ENCODE results near the gene KRT73.

KRT73 gene

DNA sequence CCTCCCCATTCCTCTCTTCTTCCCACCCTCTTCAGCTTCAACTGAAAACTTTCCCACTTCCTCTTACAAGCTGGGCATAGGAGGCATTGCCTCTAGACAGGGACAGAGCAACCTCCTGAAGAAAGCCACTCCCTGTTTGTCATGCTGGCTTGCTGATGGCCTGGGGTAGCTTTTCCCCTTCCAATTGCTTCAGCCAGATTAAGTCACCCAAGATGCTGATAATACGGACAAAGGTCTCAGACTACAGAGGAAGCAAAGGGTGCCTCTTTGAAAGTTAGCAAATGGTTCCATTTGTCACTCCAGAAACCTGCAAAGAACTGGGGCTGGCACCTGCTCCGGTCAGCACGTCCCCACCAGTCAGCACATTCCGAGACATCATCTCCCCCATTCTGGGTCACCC, 27.6 kb upstream of the KRT73 start:
- no peak for DNase-seq (ENCODE audit: low read depth in 2 of 2)

DNA sequence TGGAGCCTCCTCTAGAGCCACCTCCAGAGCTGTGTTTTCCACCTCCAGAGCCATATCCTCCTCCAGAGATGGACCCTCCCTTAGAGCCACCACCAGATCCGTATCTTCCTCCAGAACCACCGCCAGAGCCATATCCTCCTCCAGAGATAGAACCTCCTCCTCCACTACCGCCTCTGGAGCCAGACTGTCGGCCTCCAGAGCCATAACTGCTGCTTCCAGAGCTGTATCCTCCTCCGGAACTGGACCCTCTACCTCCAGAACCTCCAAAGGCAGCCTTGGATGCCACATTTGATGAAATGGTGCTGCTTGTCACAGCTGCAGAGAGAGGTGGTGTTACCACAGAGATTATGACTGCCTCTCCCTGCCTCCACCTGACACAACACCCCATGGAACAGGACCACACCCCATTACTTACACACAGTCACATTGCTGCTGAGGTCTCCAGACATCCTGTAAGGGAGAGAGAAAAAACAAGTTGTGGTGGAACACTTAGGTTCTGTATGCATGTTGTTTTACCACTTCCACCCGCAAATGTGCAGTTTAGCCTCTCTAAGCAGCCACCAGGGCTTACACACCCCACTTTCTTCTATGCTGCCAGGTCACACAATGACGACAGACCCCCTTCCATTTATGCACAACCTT, 26.9 kb upstream of the KRT73 start:
- DNase-seq (ENCODE audit: low read depth in 2 of 2), result no peak

DNA sequence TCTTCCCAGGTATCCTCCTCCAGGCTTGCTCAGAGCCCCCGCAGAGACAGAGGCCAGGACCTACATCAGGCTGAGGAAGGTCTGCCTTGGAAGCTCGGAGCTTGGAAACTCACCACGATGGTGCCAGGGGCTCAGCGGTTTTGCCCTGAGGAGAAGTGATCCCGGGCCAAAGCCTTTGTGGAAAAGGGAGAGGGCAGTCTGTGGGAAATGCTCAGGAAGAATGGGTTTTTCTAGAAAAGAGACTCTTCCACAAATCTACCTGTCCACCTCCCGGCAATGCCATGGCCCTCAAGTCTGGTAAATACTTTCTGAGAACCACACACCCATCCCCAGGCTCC, 25.7 kb upstream of the KRT73 start:
- DNase-seq (ENCODE audit: low read depth in 2 of 2), result no peak

DNA sequence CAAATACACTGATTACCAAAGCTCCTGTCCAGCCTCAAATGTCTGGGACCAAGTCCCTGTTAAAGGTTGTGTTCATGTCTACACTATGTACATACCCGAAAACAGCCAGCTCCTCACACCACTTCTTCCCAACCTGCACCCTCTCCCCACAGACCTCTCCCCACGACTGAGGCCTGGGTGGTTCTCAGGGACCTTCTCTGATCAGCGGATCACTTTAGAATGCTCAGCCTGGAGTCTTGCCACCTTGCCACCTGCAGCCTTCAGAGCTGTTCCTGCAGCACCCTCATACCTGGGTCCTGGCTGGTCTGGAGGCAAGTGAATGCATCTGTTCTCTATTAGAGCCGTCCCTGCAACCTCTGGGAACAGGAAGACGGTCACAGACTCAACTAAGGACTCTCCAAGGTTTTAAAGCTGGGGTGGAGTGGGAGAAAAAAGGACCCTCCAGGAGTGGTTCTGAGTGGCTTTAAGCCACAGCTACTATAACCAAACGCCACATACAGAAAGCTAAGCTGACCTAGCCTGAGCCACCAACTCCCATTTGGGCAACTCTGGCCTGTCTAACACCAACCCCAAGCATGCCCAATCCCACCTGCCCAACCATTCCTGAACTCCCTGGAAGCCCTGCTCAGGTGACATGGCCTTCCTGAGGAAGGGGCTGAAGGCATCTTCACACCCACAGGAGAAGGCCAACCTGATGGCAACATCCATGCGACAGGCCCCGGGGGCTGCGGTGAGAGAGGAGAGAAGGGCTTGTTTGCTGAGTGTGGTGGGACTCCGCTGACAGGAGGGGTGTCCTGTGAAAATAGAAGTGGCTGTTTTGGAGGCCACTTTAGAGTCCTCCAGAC, 25.1 kb upstream of the KRT73 start:
- DNase-seq (ENCODE audit: low read depth in 2 of 2), result no peak

DNA sequence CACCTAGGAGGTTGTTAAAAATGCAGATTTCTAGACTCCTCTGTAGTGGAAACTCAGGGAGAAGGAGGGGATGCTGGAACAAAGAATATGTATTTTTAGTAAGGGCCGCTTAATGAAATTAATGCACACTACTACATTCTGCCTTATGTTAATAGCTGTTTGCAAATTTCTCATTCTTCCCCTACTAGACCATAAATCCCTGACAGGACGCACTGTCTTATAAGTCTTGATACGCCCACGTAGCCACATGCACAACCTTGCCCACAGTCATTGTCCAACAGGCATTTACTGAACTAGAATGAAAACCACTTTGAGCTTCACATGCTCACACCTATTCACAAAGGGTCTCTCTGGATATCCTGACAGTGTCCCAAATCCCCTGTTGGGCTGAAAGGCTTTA, 23.1 kb upstream of the KRT73 start:
- no peak for DNase-seq (ENCODE audit: low read depth in 2 of 2)

DNA sequence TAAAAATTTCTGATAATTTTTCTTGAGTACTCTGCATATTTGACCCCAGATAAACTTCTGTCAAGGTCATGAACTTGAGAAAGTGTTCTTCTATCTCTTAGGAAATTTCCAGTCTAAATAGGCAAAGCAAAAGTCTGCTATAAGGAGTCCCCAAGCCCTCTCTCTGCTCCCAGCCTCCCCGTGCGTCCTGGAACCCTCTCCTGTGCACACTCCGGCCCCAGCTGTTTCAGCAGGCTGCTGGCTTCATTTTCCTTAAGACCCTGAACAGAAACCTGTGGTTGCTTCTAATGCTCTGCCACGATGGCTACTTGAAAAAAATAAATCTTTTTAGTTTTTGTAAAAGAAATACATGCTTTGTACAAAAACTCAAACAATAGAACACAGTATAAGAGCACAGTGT, 18.9 kb upstream of the KRT73 start:
- DNase-seq (ENCODE audit: low read depth in 2 of 2), result no peak

DNA sequence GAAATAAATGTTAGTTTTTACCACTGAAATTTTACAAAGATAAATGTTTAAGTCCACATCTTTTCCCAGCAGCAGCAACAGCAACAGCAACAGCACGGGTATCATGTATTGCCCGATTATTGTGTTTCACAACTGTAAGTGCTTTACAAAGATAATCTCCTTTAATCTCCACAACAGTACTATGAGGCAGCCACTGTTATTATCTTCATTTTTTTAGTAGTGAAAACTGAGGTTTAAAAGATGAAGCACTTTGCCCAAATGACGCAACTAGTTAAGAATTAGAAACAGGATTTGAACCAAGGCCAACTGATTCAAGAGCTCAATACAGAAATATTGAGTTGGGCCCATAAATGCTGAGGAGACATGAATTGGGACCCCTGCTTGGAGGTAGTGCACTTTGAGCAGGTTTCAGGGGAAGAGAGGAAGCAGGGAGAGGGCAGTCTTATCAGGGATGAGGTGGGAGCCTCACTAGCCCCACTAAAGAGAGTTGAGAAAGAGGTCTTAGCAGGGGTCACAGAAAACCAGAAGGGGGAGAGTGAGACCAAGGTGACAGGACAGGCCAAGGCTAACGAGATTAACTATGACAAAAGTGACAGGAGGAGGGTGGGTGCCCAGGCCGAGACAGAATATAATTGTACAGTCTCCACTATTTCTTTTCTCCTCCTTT, 18.4 kb upstream of the KRT73 start:
- no peak for DNase-seq (ENCODE audit: low read depth in 2 of 2)

DNA sequence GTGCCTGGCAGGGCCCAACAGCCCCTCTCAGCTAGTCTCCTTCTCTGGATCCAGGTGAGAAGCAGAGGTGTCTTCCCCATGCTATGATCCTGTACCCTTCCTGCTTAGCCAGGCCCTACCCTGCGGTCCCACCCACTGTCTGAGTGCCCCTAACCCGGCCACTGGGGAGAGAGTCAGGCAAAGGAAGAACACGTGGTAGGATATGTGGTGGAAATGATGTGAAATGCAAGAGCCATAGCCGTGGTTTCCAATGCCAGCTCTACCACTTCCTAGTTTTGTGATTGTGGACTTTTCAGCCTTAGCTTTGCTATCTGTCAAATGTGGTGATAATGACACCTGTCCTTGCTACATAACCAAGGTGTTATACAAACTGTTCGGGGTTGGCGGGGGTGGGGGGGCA, 17.8 kb upstream of the KRT73 start:
- no peak for DNase-seq (ENCODE audit: low read depth in 2 of 2)

DNA sequence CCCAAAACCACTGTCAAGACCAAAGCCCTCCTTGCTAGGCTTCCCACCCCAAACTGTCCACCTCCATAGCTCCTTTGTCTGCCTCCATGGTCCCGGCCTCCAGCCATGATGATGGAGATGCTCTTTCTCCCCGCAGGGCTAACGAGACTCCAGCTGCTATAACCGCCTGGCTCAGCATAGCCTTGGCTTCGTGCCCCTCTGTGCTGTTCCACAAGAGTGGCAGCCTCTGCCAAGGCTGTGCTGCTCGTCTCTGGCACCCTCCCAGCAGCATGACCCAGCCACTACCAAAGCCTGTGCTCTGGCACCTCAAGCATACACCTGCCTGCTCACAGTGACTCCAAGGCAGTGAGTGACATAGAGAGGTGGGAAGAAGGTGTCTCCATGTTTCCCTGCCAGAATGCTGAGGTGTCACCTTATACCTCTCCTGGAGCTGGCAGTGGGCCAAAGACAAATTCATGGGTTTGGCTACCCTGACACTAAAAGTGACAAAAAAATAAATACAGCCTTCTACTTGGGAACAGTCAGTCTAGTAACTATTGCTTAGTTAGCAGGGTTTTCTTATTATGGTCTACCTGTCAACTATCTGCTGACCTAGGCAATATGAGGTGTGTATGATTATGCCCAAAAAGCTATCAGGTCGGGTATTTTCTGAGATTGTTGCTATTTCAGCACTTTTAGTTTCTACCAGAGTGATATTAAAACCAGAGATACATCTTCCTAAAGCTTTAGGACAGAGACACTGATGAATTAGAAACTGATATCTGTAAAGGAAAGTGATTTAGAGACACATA, 16.1 kb upstream of the KRT73 start:
- no peak for DNase-seq (ENCODE audit: low read depth in 2 of 2)

DNA sequence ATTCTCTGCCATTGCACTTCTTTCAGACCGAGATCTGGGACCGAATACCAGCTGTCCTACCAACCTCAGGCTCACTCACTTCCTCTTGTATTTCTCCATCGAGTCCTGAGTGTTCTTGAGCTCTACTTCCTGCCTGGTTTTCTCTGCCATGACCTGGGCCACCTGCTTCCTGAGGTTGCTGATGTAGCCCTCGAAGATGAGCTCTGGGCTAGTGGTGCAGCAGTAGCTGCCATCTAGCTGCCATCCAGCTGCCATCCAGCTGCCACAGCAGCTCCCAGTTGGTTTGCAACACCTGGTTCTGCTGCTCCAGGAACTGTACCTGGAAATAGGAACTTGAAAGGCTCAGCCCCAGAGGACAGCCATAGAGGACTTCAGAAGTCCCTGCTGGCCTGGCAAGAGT, 15.0 kb upstream of the KRT73 start:
- DNase-seq (ENCODE audit: low read depth in 2 of 2), result no peak

DNA sequence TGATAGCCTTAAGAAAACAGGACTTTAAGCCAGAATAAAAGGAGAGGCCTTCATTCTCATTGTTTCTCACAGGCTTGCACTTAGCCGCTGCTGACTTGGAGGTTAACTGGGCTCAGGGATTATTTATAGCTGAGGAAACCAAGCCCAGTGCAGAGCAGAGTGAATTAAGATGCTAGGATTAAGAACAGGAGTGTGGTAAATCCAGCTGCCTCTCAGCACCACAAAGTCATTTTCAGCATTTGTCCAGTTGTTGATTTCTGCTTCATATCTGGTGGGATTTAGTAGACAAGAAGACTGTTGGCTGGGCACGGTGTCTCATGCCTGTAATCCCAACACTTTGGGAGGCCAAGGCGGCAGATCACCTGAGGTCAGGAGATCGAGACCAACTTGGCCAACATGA, 14.3 kb upstream of the KRT73 start:
- no peak for DNase-seq (ENCODE audit: low read depth in 2 of 2)

DNA sequence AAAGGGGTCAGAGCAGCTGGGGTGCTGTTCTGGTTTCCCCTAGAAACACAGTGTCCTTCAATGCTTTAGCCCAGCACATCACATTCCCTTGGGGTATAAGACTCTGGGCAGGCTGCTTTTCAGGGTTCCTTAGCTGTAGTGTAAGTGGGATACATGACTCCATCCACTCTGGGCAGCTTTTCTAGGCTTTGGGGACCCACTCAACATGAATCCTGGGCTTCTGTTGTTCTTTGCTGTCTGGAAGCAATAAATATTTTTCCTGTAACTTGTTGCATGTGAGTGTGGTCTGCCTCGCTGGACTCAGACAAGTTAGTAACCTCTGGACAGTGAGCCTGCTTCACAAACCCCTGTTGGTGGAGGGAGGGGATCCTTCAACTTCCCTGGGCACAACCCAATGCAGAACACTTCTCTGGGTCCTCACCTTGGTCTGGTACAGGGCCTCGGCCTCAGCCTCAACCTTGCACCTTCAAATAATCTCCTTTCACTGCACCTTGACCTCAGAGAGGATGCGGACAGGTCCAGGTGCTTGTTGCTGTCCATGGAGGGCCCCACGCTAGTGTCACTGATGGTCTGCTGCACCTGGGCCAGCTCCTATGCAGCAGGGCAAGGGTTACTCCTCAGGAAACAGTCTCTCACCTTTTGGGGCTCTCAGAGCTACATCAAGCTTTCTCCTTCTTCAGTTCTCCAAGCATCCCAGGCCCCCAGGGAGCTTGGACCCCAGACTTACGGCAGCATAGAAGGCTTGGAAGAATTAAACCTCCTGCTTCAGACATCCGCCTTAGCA, 13.5 kb upstream of the KRT73 start:
- no peak for DNase-seq (ENCODE audit: low read depth in 2 of 2)

DNA sequence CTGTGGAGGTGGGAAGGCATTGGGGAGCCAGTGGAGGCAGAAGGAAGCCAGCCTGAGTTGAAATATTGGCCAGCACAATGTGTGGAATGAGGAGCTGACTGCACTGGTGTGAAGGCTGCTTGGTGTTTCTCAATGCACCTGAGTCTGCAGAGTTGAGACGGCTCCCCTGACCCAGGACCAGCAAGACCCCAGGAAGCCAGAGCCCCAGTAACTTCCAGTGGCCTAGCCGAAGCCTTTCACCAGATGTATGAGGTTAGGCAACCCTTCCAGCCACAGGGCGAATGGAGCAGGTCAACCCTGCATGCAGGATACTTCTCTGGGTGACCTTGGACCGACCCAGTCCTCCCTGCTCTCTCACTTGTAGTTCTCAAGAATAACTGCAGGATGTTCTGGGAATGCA, 12.9 kb upstream of the KRT73 start:
- DNase-seq (ENCODE audit: low read depth in 2 of 2), result no peak

DNA sequence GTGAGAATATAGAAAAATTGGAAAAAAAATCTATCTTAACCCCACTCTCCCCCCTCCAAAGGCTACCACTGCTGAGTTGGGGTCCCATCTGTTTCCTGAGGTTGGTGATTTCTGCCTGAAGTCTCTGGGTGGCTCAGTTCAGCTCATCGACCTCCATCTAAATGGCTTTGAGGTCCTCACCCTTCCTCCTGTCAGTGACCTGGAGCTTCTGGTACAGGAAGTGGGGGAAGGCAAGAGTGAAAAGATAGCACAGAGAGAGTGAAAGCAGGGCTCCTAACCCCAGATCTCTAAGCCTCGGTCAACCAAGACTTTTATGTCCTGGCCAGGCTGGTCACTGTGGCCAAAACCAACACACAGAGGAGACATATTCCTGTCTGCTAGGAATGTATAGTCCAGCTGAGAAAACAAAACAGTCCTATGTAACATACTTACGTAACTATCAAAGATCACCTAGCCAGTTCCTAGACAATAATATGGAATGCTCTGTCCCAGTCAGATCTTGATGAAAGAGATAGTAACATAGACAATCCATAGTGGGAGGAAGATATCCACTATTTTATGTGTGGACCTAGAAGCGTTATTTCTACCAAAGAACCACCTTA, 12.3 kb upstream of the KRT73 start:
- DNase-seq (ENCODE audit: low read depth in 2 of 2), result no peak

DNA sequence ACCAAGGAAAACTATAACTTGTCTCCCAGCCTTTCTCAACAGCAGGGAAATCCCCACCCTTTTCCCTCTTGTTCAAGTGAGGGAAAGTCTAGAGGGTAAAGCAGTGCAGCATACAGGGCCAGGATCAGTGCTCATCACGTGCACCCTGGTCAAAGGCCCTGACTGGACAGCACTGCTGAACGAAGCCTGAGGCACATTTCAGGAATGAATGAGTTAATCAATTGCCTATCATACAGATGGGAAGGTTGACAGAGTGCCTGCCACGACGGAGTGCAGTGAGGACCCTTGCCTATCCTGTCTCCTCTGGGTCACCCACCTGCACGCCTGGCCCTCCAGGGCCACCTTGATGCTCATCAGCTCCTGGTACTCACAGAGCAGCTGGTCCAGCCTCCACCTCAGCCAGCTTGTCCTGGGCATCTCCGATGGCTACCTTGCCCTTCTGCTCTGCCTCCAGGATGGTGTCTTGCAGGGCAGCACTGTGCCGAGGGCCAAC, 11.7 kb upstream of the KRT73 start:
- no peak for DNase-seq (ENCODE audit: low read depth in 2 of 2)

DNA sequence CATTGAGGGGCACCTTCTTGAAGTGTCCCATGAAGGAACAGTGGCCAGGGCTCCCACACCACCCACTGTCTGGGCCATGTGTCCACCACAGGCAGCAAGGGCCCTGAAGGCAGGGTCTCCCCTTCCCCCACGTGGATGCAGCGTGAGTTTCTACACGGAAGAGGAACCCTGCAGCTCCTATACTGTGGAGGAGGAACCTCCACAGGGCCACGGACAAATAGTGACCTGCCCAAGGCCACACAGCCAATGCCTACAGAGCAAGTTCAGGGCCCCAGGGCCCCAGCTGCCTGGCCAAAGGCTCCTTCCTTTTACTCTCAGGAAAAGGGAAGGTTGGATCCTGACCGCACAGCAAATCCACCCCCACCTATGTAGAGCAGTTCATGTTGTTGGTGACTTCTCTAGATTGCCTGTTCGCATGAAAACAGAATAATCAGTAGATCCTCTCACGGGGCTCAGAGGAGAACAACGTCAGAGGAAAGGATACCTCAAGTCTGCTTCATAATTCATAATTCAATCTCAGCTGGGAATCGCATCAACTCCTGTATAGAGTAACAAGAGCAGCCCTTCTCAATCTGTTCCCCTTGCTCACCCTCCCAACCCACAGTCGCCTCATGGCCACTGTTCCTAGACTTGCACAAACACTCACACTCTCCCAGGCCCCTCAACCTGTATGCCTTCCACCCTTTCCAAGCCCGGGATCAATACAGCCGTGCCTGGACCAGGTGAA, 11.1 kb upstream of the KRT73 start:
- DNase-seq (ENCODE audit: low read depth in 2 of 2), result no peak

DNA sequence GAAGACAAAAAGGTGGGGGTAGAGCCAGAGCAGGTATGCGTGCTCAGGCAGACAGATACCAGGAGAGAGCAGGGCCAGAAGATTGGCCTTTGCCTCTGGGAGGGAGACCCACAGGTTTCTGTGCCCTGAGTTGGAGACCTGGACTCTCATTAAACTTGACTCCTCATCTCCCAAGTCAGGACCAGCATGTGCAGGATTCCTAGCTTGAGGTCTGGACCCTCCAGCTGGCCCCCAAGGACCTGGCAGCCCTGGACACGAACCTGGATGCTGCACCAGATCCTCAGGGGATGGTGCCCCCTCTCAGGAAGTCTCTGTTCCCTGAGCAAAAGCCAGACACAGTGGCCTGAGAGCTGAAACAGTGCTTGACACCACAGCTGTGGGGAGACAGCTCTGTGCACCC, 10.5 kb upstream of the KRT73 start:
- no peak for DNase-seq (ENCODE audit: low read depth in 2 of 2)

DNA sequence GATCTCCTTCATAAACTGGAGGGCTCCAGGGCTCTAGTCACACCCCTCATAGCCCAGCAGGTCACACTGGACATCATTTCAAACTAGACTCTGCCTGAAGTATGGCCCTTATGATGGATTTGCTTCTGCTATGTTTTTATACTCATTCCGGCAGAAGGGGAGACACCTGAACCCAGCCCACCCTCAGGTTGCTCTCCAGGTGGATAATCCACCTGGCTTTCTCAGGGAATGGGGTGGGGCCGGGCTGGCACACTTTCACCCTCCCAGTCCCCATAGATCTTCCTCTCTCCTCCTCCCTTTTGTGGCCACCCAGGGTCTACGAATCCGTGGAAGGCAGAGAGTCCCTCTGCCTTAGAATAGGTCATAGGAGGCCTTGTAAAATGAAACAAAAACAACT, 9.8 kb upstream of the KRT73 start:
- no peak for DNase-seq (ENCODE audit: low read depth in 2 of 2)

DNA sequence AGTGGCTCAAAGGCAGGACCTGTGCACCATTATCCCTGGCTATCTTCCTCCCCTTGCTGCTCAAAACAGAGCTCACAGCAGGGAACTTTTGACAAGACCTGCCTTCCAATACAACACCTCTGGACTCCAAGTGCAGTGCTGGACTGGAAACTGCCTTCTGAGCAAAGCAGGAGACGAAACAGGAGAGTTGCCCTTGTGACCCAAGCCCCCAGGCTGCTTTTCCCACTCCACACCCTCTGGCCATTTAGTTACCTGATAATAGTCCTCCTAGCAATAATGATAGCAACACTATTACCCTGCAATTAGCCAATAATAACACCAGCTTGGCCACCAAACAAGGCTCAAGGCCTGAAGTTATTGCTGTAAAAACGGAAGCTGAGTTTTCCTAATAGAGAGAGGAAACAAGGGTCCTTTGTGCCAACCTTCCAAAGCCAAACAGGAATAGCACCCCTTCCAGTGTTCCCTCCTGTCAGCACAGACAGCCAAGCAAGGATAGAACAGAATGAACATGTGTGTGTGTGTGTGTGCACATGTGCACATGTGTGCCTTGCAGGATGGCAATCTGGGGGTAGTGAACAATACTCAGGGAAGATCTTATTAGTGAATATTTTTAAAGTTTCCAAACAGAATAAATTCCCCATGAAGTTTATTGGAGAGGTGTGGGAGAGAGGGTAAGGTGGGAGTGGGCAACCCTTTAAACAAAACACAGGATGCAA, 9.2 kb upstream of the KRT73 start:
- no peak for DNase-seq (ENCODE audit: low read depth in 2 of 2)

DNA sequence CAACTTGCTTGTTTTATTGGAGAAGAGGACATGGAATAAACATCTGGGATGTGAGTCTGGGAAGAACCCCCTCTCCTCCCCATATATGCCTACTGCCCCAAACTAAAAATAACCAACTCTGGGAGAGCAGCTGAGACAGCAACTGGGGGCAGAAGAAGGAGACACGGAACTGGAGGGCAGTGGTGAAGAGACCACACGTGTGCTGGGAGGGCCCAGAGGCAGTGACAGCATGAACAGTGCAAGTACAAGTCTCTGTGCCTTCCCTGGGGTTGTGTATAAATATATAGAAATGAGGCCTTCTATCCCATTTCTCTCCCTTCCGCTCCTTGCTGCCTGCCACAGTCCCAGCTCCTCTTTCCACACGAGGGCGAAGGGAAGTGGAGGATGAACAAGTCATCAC, 4.0 kb upstream of the KRT73 start:
- no peak for DNase-seq (ENCODE audit: low read depth in 2 of 2)

Measured in stimulated activated CD8-positive, alpha-beta memory T cell treated with anti-CD3 and anti-CD28 coated beads, Interleukin-2, amount 100 ng/mL, for 48 hours (primary cell).